GM18951 (cell line): Measurements from ENCODE around the gene UNK.

Source experiments
- POLR2A ChIP-seq: IDR thresholded peaks from 4 replicates; pipeline ENCODE4 v1.6.1; 2011; ENCODE audit warnings: mild to moderate bottlenecking; ENCODE audit not compliant: insufficient read length, insufficient read depth; ENCODE audit errors: extremely low read depth
- in situ Hi-C: fragments of 300-500 bp; cut with MboI; formaldehyde crosslinking; loops from one replicate; pipeline ENCODE4 v1.12.0; 2022; ENCODE audit warnings: low sequenced_read_pairs, mixed read lengths, inconsistent platforms; ENCODE audit not compliant: unreplicated experiment

The UNK gene

DNA sequence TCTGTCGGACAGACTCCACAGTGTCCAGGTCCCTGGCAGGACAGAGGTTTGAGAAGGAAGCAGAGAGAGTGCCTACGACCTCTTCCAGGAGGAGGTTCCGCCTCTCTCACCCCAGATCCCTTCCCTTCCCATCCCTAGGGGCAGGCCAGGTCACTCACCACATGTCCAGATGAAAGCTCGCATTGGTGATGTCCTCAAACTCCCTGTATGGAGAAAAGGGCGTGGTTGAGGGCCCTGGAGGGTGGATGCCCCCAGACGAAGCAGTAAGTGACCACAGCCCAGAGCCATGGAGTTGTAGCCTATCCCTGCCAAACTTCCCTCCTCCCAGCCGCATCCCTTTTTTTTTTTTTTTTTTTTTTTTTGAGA lies 56.2 kb downstream of the UNK start:
- TF ChIP-seq POLR2A = no peak
- in situ Hi-C loops = no loop called here

DNA sequence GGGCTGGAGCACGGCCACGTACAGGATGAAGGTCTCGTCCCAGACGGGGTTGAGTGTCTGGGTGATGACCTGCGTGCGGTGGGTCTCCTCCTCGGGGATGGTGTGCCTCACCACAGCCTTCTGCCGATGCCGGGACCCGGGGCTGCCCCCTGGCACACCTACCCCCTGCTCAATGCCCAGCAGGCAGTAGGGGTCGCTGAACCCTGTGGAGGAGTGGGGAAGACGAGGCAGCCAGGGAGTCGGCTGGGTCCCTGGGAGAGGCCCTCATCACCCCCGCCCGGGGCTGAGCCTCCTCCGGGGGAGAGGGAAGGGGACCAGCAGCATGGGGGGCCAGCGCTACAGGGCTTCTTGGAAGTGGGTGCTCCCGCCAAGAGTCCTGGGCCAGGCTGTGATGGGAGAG lies 57.8 kb downstream of the UNK start:
- in situ Hi-C loops = no loop called here
- TF ChIP-seq POLR2A = no peak

DNA sequence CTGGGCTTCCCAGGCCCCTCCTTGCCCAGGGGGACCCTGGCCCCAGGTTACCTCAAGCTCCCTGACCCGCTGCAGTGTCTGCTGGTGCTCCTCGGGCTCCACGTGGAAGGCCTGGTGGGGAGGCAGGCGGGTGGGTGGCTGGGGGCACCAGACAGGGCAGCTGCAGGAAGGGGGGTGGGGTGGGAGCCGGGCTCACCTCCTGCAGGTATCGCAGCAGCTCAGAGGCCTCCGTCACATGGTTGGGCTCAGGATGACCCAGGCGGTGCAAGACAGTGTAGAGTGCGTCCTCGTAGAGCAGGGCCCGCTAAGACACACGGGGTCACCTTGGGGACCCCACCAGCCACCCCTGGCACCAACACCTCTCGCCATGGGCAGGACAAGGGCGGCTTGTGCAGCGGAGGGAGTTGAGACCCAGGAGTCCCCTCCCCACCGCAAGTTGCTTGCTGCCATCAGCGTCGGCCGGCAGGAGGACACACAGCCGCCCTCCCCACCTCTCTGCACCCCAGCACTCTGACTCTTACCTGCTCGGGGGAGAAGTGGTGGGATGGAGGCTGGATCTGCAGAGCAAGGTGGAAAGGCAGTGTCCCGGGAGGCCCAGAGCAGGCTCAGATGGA lies 58.5 kb downstream of the UNK start:
- in situ Hi-C loops = no loop called here

GRCh38 chr17:75843577-75844529 lies 59.2 kb downstream of the UNK start, which contains the start of gene UNC13D:
UNC13D (minus strand) TSS chr17:75844404; CDS start chr17:75844337, 67 bp downstream.
- peak; percentile 42 for TF ChIP-seq POLR2A
- in situ Hi-C loops = no loop called here

More for the DNA sequence above, 58.5 kb downstream of the UNK start:
- TF ChIP-seq POLR2A = no peak

DNA sequence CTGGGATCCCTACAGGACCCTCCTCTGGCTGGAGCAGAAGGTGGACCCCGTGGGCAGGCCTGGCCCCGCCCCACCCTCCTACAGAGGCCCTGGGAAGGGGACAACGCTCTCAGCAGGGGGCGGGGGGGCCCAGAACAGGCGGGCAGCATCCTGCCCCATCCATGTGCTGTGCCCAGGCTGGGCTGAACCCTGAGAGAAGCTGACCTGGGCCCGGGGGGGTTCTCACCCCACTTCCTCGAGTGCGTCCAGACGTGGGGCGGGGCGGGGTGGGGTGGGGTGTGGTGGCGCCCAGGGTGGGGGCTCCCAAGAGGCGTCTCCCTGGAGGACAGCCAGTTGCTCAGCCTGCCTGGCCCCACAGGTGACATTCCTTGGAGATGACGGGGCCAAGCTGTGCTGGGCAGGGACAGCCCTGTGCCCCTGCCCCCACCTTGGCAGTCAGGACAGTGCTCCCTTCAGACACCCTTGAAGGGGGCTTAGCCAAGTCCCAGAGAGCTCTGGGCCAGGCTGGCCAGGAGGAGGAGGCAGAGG lies 60.0 kb downstream of the UNK start:
- TF ChIP-seq POLR2A = peak; percentile 6
- in situ Hi-C loops = no loop called here

DNA sequence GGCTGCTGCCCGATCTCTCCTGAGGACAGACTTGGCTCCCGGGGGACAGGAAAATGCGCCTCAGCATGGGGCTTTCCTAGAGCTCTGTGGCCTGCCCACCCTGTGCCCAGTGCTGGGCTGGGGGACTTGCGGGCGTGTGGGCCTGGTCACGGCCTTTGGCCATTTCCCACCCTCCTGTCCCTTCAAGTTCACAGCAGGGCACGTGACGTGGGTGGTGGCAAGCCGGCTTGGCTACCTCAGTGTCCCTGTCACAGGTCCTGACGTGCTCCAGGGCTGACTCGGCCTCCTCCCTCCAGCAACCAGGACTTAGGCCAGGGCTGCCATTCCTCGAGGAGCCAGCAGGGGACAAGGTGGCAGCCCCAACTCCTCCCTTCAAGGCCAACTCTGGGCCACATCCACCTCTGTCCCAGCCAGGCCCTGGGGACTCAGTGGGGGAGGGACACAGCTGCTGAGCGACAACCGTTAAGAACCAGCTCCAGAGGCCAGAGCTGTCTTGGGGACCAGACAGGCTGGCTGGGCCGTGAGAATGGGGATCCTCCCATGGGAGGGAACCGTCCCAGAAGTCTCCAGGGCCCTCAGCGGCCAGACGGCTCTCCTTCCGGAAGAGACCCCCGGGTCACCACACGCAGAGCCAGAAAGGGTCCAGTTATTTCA lies 60.6 kb downstream of the UNK start:
- TF ChIP-seq POLR2A = peak; percentile 32
- in situ Hi-C loops = no loop called here

GRCh38 chr17:75845933-75846691 lies 61.5 kb downstream of the UNK start:
- in situ Hi-C loops = no loop called here
- no peak for TF ChIP-seq POLR2A

DNA sequence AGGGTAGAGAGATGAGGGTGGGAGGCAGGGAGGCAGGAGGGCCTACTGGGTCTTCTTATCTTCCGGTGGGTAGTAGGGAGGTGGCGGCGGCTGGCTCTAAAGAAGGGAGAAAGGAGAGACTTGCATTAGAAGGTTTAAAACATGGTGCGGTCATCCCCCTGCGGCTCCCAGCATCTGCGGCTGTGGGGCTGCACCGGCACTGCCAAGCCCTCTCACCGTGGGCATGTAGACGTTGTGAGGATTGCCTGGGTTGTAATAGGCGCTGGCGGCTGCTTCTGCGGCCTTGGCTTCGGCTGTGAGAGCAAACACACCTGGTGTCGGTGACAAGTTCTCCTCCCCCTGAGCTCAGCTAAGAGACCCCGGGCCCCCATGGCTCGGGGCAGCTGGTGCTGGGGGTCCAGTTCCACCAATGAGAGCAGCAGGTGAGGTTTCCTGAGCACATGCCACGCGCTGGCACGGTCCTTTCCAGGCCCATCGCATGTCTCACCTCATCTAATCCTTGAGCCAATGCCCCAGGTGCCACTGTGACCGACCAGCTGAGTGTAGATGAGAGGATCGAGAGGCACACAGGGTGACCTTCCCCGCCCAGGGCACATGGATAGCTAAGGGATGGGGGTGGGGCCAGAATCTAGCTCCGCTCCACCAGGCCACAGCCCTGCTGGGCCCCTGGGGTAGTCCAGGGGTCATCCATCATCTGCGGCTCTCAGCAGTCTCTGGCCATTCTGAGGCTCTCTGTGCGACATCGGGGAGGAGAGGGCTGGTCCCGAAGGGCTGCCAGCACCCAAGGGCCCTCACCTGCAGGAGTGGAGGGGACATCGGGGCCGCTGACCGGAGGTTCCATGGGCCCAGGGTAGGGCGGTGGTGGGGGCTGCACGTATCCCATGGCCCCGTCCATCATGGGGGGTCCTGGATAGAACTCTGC lies 62.3 kb downstream of the UNK start:
- no peak for TF ChIP-seq POLR2A
- in situ Hi-C loops = no loop called here

DNA sequence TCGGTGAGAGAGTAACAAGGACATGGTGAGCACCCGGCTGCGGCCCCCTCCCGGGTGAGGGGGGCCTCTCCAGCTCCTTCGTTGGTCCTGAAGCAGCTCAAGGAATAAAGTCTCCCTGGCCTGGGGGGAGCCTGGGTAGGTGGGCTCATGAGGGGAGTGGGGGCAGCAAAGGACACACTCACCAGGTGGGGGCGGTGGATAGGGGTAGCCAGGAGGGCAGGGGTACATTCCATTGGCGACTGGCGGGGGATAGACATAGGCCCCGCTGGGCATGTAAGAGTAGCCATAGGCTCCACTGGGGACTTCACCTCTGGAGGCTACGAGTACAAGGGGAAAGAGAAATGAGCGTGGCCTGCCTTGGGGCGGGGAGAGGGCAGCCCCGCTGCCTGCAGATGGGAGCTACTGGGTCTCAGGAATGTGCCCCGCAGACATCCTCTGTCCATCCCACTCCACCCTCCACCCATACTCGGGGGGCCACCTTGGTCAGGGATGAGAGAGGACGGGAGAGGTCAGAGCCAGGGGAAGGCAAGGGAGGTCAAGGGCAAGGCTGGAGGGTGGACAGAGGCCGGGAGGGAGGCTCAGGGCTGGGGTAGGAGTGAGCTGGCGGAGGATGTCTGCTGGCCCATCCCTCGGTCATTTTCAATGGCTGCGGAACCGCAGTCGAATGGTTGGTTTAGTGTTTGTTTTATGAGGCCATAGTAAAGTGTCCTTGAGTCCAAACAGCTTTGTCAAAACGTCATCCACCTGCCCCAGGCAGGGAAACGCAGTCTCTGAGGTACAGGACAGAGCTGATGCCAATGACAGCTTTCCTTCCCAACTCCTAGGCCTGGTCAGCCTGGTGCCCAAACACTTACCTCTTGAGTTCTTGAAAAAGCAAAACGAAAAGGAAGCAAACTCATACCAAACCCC lies 63.3 kb downstream of the UNK start:
- TF ChIP-seq POLR2A = no peak
- in situ Hi-C loops = no loop called here

GRCh38 chr17:75848523-75849278 lies 64.1 kb downstream of the UNK start:
- TF ChIP-seq POLR2A = no peak
- in situ Hi-C loops = no loop called here
